Mammary epithelial cell (primary cell): ENCODE data around the gene ZNF44.

Experiments used
- CTCF ChIP-seq, 2 donors: IDR thresholded peaks in 1 of 2; conservative IDR thresholded peaks in 1 of 2; 2 replicates each; pipeline ENCODE4 v1.5.1; 2011 to 2012; ENCODE audit warnings: inconsistent platforms in 2 of 2, low read length in 2 of 2, mild to moderate bottlenecking in 2 of 2, control low read depth in 1 of 2, low read depth in 1 of 2; ENCODE audit not compliant: insufficient read depth in 1 of 2; ENCODE audit errors: extremely low read depth in 1 of 2
- EZH2 ChIP-seq: IDR thresholded peaks from 2 replicates; pipeline ENCODE4 v1.6.1; 2012; ENCODE audit warnings: low read length, inconsistent platforms, borderline replicate concordance

GRCh38 chr19:12247644-12248222, 47.0 kb downstream of the ZNF44 start:
- TF ChIP-seq CTCF (conservative IDR thresholded peaks at IDR 0.05 in 1 of 2, IDR thresholded peaks at IDR 0.05 in 1 of 2; ENCODE audit: extremely low read depth in 1 of 2, insufficient read depth in 1 of 2, low read depth in 1 of 2, low read length in 2 of 2) (no peak), EZH2 (no peak)
